HEK293T (cell line): ENCODE measurements around the gene LRRC4C.

ENCODE experiments used
- CTCF ChIA-PET: fragments of 350-600 bp; formaldehyde crosslinking; extraction: SDS; loops from one replicate; lab custom pipeline; 2021; ENCODE audit warnings: antibody characterized with exemption, inconsistent platforms; lab: Yijun Ruan, JAX
- POLR2A ChIA-PET: fragments of 350-600 bp; formaldehyde crosslinking; extraction: SDS; loops from one replicate; lab custom pipeline; 2020; ENCODE audit warnings: antibody characterized with exemption, inconsistent platforms; lab: Yijun Ruan, JAX
- DNase-seq: peaks from one replicate; pipeline ENCODE4 v3.0.0; 2012; ENCODE audit warnings: mixed read lengths; ENCODE audit errors: extremely low spot score
- ARNT ChIP-seq: fragments of 450-650 bp; IDR thresholded peaks from 2 replicates; pipeline ENCODE4 v1.6.1; 2017; ENCODE audit warnings: mild to moderate bottlenecking
- BHLHE40 ChIP-seq: fragments of 450-650 bp; IDR thresholded peaks from 2 replicates; pipeline ENCODE4 v1.6.1; 2016; ENCODE audit warnings: mild to moderate bottlenecking, moderate library complexity, borderline replicate concordance
- CTBP1 ChIP-seq: fragments of 450-650 bp; IDR thresholded peaks from 2 replicates; pipeline ENCODE4 v1.6.1; 2016; ENCODE audit warnings: borderline replicate concordance
- ELF4 ChIP-seq: fragments of 450-650 bp; IDR thresholded peaks from 2 replicates; pipeline ENCODE4 v1.6.1; 2017; ENCODE audit warnings: antibody characterized with exemption
- FOXA1 ChIP-seq: fragments of 450-650 bp; IDR thresholded peaks from 2 replicates; pipeline ENCODE4 v1.6.1; 2016; ENCODE audit warnings: mild to moderate bottlenecking
- FOXK2 ChIP-seq: fragments of 450-650 bp; IDR thresholded peaks from 2 replicates; pipeline ENCODE4 v1.6.1; 2016; ENCODE audit warnings: mild to moderate bottlenecking
- FOXM1 ChIP-seq: fragments of 450-650 bp; IDR thresholded peaks from 2 replicates; pipeline ENCODE4 v1.6.1; 2017; ENCODE audit warnings: mild to moderate bottlenecking, borderline replicate concordance
- HDGF ChIP-seq: fragments of 450-650 bp; IDR thresholded peaks from 2 replicates; pipeline ENCODE4 v1.6.1; 2017; ENCODE audit warnings: antibody characterized with exemption, borderline replicate concordance
- L3MBTL2 ChIP-seq: fragments of 450-650 bp; conservative IDR thresholded peaks from 2 replicates; pipeline ENCODE4 v1.6.1; 2016; ENCODE audit warnings: mild to moderate bottlenecking
- LEF1 ChIP-seq: fragments of 450-650 bp; IDR thresholded peaks from 2 replicates; pipeline ENCODE4 v1.6.1; 2017; ENCODE audit warnings: mild to moderate bottlenecking, borderline replicate concordance
- NFRKB ChIP-seq: fragments of 450-650 bp; IDR thresholded peaks from 2 replicates; pipeline ENCODE4 v1.6.1; 2016; ENCODE audit warnings: mild to moderate bottlenecking, moderate library complexity
- PKNOX1 ChIP-seq: fragments of 450-650 bp; IDR thresholded peaks from 2 replicates; pipeline ENCODE4 v1.6.1; 2016
- SP1 ChIP-seq: fragments of 450-650 bp; IDR thresholded peaks from 2 replicates; pipeline ENCODE4 v1.6.1; 2017
- SUZ12 ChIP-seq: fragments of 450-650 bp; IDR thresholded peaks from 2 replicates; pipeline ENCODE4 v1.6.1; 2016; ENCODE audit warnings: mild to moderate bottlenecking
- TARDBP ChIP-seq: fragments of 450-650 bp; IDR thresholded peaks from 2 replicates; pipeline ENCODE4 v1.6.1; 2016
- ZNF384 ChIP-seq: fragments of 450-650 bp; IDR thresholded peaks from 2 replicates; pipeline ENCODE4 v1.6.1; 2016

Gene LRRC4C

DNA sequence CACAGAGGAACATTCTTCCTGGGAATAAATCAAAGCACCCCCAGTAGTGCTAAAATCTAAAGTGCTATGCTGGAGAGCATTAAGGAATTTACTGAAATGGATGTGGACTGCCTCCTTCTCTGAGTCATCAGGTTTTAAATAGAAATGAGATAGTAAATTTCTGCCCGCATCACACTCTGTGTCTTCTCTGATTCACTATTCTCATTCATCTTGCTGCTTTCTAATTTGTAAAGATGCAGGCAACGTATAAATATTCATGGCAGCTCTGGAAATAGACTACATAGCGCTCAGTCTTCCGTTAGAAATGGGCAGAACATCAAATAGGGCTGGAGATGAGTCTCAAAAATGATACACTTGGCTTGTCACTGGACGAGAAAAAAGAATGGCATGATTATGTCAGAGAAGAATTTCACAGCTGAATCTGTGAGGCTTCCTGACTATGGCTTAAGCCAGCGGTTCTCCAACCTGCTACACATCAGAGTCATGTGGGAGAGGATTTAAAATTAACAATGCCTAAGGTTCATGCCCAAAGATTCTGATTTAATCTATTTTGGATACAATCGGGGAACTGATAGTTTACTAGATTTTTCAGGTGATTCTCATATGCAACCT lies 178.2 kb downstream of the LRRC4C start:
- no peak for TF ChIP-seq ELF4
- no peak for TF ChIP-seq HDGF
- no peak for TF ChIP-seq PKNOX1
- no peak for TF ChIP-seq NFRKB
- TF ChIP-seq CTBP1 = no peak
- TF ChIP-seq LEF1 = no peak
- no peak for TF ChIP-seq SUZ12
- no peak for TF ChIP-seq ZNF384
- TF ChIP-seq FOXA1 = no peak
- TF ChIP-seq TARDBP = no peak
- TF ChIP-seq L3MBTL2 = no peak
- TF ChIP-seq BHLHE40 = no peak
- no peak for TF ChIP-seq SP1
- TF ChIP-seq FOXK2 = no peak
- TF ChIP-seq ARNT = no peak
- ChIA-PET CTCF (no interaction called here), POLR2A (no interaction called here)
- no peak for DNase-seq

- POLR2A ChIA-PET = no interaction called here
- CTCF ChIA-PET = no interaction called here
- no peak for DNase-seq
- TF ChIP-seq TARDBP (no peak), PKNOX1 (no peak), HDGF (no peak), SUZ12 (no peak), ELF4 (no peak), NFRKB (no peak), ARNT (no peak), CTBP1 (no peak), ZNF384 (no peak), FOXK2 (no peak), LEF1 (no peak), FOXM1 (no peak), BHLHE40 (no peak), L3MBTL2 (no peak), FOXA1 (no peak), SP1 (no peak)
These were observed 184.6 kb downstream of the LRRC4C start for GRCh38 chr11:41274831-41275230.

DNA sequence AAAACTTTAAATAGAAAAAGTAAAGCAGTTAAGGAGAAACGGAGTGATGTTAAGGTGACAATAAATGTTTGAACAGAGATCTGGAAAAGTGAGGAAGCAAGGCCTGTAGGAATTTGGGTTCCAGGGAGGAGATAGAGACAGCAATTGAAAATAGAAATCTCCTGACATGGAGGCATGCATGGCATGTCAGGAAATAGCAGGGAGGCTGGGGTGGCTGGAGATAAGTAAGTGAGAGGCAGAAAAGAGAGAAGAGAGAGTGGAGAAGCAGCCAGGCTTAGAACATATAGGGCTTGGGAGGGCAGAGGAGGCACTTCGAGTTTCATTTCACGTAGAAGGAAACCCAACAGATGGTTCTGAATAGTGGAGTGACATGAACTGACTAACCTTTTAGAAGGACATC lies 185.5 kb downstream of the LRRC4C start:
- TF ChIP-seq SUZ12 = no peak
- no peak for TF ChIP-seq ARNT
- TF ChIP-seq FOXM1 = no peak
- TF ChIP-seq BHLHE40 = no peak
- no peak for TF ChIP-seq LEF1
- TF ChIP-seq ZNF384 = no peak
- no peak for TF ChIP-seq FOXK2
- no peak for TF ChIP-seq HDGF
- no peak for TF ChIP-seq NFRKB
- TF ChIP-seq TARDBP = no peak
- no peak for TF ChIP-seq SP1
- TF ChIP-seq PKNOX1 = no peak
- CTCF ChIA-PET = no interaction called here
- POLR2A ChIA-PET = no interaction called here
- no peak for DNase-seq

- POLR2A ChIA-PET = no interaction called here
- no peak for DNase-seq
- CTCF ChIA-PET = no interaction called here
- no peak for TF ChIP-seq L3MBTL2
- TF ChIP-seq LEF1 = no peak
- TF ChIP-seq CTBP1 = no peak
- no peak for TF ChIP-seq NFRKB
- TF ChIP-seq ELF4 = no peak
- TF ChIP-seq SP1 = no peak
- TF ChIP-seq TARDBP = no peak
- TF ChIP-seq FOXM1 = no peak
- TF ChIP-seq HDGF = no peak
- no peak for TF ChIP-seq ZNF384
These were observed 192.0 kb downstream of the LRRC4C start for GRCh38 chr11:41267451-41267850.

DNA sequence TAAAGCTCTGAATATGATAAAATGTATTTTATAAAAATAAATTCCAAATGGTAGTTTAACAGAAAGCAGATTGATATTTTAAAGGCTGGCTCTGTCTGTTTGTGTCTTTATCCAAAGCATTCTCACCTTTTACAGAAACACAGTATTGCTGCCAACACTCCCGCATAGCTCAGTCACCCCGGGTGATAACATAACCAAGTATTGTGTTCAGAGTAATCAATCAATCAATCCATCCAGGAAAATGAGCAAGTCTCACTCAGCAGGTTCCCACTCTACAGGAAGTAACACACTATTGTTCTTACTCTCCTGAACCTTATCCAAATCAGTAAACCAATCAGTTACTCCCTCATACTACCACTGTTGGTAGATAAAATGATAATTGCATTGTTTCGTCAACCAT lies 203.4 kb downstream of the LRRC4C start:
- no peak for DNase-seq
- POLR2A ChIA-PET = no interaction called here
- CTCF ChIA-PET = no interaction called here
- TF ChIP-seq SP1 (no peak), PKNOX1 (no peak), FOXM1 (no peak), ARNT (no peak), SUZ12 (no peak), FOXA1 (no peak), ELF4 (no peak), FOXK2 (no peak), L3MBTL2 (no peak)

GRCh38 chr11:41254966-41255365 lies 204.5 kb downstream of the LRRC4C start:
- TF ChIP-seq SUZ12 (no peak), LEF1 (no peak), TARDBP (no peak), ARNT (no peak), PKNOX1 (no peak), L3MBTL2 (no peak), ELF4 (no peak), SP1 (no peak), ZNF384 (no peak), NFRKB (no peak), FOXA1 (no peak), CTBP1 (no peak), BHLHE40 (no peak), FOXM1 (no peak), FOXK2 (no peak), HDGF (no peak)
- POLR2A ChIA-PET = no interaction called here
- DNase-seq = no peak
- CTCF ChIA-PET = no interaction called here
